GM23338 (cell line): ENCODE data around the gene CDHR5. TPM values are rescaled to one million over a fixed set of nuclear protein-coding genes. Genes with fewer than 3 reads are reported as not detected.

Experiments used
- ATAC-seq: fragments of 200-7000 bp; cut with Tn5 transposase; 3 replicates; pipeline ENCODE4 v1.9.1; 2020
- DNase-seq: peaks from one replicate; pipeline ENCODE4 v3.0.0-alpha.2; 2015; ENCODE audit warnings: low spot score
- H2AFZ ChIP-seq: fragments of 200-600 bp; sonication (generic); 2 replicates; pipeline ENCODE4 v1.8.0; 2016; ENCODE audit warnings: antibody characterized with exemption, mild to moderate bottlenecking, moderate library complexity
- H3F3A ChIP-seq: fragments of 200-600 bp; sonication (generic); replicated peaks from 2 replicates; pipeline ENCODE4 v1.8.0; 2017; ENCODE audit warnings: antibody characterized with exemption, mixed run types, low read depth
- H3K27ac ChIP-seq: fragments of 200-600 bp; sonication (generic); 2 replicates; pipeline ENCODE4 v1.6.1; 2016; ENCODE audit warnings: low read depth
- H3K27me3 ChIP-seq: fragments of 200-600 bp; sonication (generic); 2 replicates; pipeline ENCODE4 v1.8.0; 2016; ENCODE audit warnings: mild to moderate bottlenecking, mixed run types, moderate library complexity; ENCODE audit not compliant: insufficient read depth
- H3K36me3 ChIP-seq: fragments of 200-600 bp; sonication (generic); 2 replicates; pipeline ENCODE4 v1.8.0; 2016; ENCODE audit warnings: mild to moderate bottlenecking; ENCODE audit not compliant: insufficient read depth
- H3K4me1 ChIP-seq: fragments of 200-600 bp; sonication (generic); 2 replicates; pipeline ENCODE4 v1.8.0; 2016; ENCODE audit warnings: mild to moderate bottlenecking, moderate library complexity; ENCODE audit not compliant: insufficient read depth
- H3K4me2 ChIP-seq: fragments of 200-600 bp; sonication (generic); 2 replicates; pipeline ENCODE4 v1.7.1; 2017; ENCODE audit warnings: mixed run types
- H3K4me3 ChIP-seq: fragments of 200-600 bp; sonication (generic); 2 replicates; pipeline ENCODE4 v1.6.1; 2016; ENCODE audit warnings: mixed run types
- H3K79me2 ChIP-seq: fragments of 200-600 bp; sonication (generic); replicated peaks from 2 replicates; pipeline ENCODE4 v1.8.0; 2017; ENCODE audit warnings: mild to moderate bottlenecking; ENCODE audit not compliant: insufficient read depth
- H3K9me2 ChIP-seq: fragments of 200-600 bp; sonication (generic); 2 replicates; pipeline ENCODE4 v1.8.0; 2017; ENCODE audit not compliant: insufficient read depth
- H4K20me1 ChIP-seq: fragments of 200-600 bp; sonication (generic); replicated peaks from 2 replicates; pipeline ENCODE4 v1.8.0; 2017; ENCODE audit warnings: mild to moderate bottlenecking; ENCODE audit not compliant: insufficient read depth
- H3K27ac Mint-ChIP-seq: 2 replicates; pipeline ENCODE4 v1.8.0; 2020; ENCODE audit warnings: inconsistent platforms, mild to moderate bottlenecking, moderate library complexity, mixed read lengths
- H3K27me3 Mint-ChIP-seq: 3 replicates; pipeline ENCODE4 v1.8.0; 2022; ENCODE audit warnings: low read depth, mild to moderate bottlenecking, moderate library complexity, mixed read lengths, inconsistent platforms; ENCODE audit not compliant: insufficient read depth, poor library complexity
- H3K36me3 Mint-ChIP-seq: 3 replicates; pipeline ENCODE4 v1.8.0; 2021; ENCODE audit warnings: low read depth, mild to moderate bottlenecking, inconsistent platforms, moderate library complexity, mixed read lengths
- H3K4me1 Mint-ChIP-seq: 3 replicates; pipeline ENCODE4 v1.8.0; 2020; ENCODE audit warnings: mild to moderate bottlenecking, inconsistent platforms, mixed read lengths
- H3K4me3 Mint-ChIP-seq: 3 replicates; pipeline ENCODE4 v1.8.0; 2021; ENCODE audit warnings: moderate library complexity, mild to moderate bottlenecking, inconsistent platforms, mixed read lengths
- H3K9me3 Mint-ChIP-seq: 3 replicates; pipeline ENCODE4 v1.8.0; 2020; ENCODE audit warnings: moderate library complexity, mild to moderate bottlenecking, inconsistent platforms, mixed read lengths
- CREB1 ChIP-seq: fragments of 250-450 bp; sonication (Bioruptor Pico); IDR thresholded peaks from 2 replicates; pipeline ENCODE4 v1.5.0; 2020; ENCODE audit warnings: low read depth, mild to moderate bottlenecking, moderate library complexity
- EZH2 ChIP-seq: fragments of 200-600 bp; sonication (generic); IDR thresholded peaks from one replicate; pipeline ENCODE4 v1.8.0; 2017; ENCODE audit warnings: antibody characterized with exemption, mild to moderate bottlenecking, low read depth; ENCODE audit not compliant: unreplicated experiment
- EZH2phosphoT487 ChIP-seq: fragments of 200-600 bp; sonication (generic); IDR thresholded peaks from one replicate; pipeline ENCODE4 v1.8.1; 2018; ENCODE audit warnings: antibody characterized with exemption; ENCODE audit not compliant: unreplicated experiment
- JUNB ChIP-seq: IDR thresholded peaks from one replicate; pipeline ENCODE4 v1.6.1; 2016; ENCODE audit warnings: antibody characterized with exemption; ENCODE audit not compliant: unreplicated experiment
- NANOG ChIP-seq: IDR thresholded peaks from 2 replicates; pipeline ENCODE4 v1.6.1; 2016; ENCODE audit warnings: antibody characterized with exemption, borderline replicate concordance
- POLR2AphosphoS5 ChIP-seq: IDR thresholded peaks from 2 replicates; pipeline ENCODE4 v1.6.1; 2016; ENCODE audit warnings: antibody characterized with exemption, low read depth
- STAT1 ChIP-seq: IDR thresholded peaks from one replicate; pipeline ENCODE4 v1.6.1; 2016; ENCODE audit warnings: antibody characterized with exemption; ENCODE audit not compliant: unreplicated experiment
- ZNF114 ChIP-seq: fragments of 250-450 bp; sonication (Bioruptor Pico); IDR thresholded peaks from 2 replicates; pipeline ENCODE4 v1.5.0; 2020; ENCODE audit warnings: mild to moderate bottlenecking, moderate library complexity
- ZNF331 ChIP-seq: fragments of 250-450 bp; sonication (Bioruptor Pico); IDR thresholded peaks from 2 replicates; pipeline ENCODE4 v1.5.0; 2020; ENCODE audit warnings: low read depth, mild to moderate bottlenecking, moderate library complexity
- polyA plus RNA-seq: library from polyadenylated mRNA; unstranded; fragments of >200 nt; fragmentation: Nextera tagmentation; extraction: Ambion mirVana; gene quantifications from 2 replicates; pipeline ENCODE4 v1.2.1, GENCODE V29; 2016
- total RNA-seq: library from RNA; depleted of rRNA; stranded (reverse); fragments of >200 nt; shearing (Covaris generic); gene quantifications from 2 replicates; pipeline ENCODE4 v1.2.3, GENCODE V29; 2014
- TF ChIP-seq, protein P1 (sequence below): IDR thresholded peaks from one replicate; pipeline ENCODE4 v1.6.1; 2018; ENCODE audit warnings: antibody characterized with exemption; ENCODE audit not compliant: unreplicated experiment
- TF ChIP-seq, protein P2 (sequence below), 2 experiments: fragments of 200-600 bp in 1 of 2; sonication (generic) in 1 of 2; conservative IDR thresholded peaks; 2 replicates each; pipeline versions ENCODE4 v1.5.1 to v1.6.1; 2016 to 2017; ENCODE audit warnings: antibody characterized with exemption in 2 of 2, low read depth in 2 of 2, mild to moderate bottlenecking in 2 of 2, moderate library complexity in 1 of 2
- TF ChIP-seq, protein P3 (sequence below): IDR thresholded peaks from 2 replicates; pipeline ENCODE4 v1.6.1; 2016; ENCODE audit warnings: antibody characterized with exemption

CDHR5 gene
- total and polyA plus RNA-seq, 2 experiments from 2014 or later, result not detected

DNA sequence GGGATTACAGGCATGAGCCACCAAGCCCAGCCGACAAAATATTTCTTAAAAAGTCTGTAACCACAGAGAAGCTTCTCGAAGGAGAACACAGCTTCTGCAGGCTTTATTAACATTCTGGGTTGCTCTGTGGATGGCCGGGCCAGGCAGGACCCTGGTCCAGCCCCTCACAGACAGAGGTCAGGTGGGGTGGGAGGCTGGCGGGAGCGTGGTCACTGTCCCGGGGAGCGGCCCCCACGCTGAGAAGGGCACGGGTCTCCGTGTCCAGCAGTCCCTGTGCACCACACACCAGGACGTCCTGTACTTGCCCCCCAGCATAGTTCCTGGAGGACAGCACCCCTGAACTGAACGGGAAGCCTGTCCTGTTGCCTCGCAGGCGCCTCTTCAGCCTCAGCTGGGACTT lies 31.7 kb upstream of the CDHR5 start (continued):
- TF ChIP-seq JUNB, result no peak
- no peak for TF ChIP-seq NANOG
- TF ChIP-seq POLR2AphosphoS5, result no peak
- TF ChIP-seq ZNF114 (CRISPR knock-in tag), result no peak
- TF ChIP-seq, protein P1, sequence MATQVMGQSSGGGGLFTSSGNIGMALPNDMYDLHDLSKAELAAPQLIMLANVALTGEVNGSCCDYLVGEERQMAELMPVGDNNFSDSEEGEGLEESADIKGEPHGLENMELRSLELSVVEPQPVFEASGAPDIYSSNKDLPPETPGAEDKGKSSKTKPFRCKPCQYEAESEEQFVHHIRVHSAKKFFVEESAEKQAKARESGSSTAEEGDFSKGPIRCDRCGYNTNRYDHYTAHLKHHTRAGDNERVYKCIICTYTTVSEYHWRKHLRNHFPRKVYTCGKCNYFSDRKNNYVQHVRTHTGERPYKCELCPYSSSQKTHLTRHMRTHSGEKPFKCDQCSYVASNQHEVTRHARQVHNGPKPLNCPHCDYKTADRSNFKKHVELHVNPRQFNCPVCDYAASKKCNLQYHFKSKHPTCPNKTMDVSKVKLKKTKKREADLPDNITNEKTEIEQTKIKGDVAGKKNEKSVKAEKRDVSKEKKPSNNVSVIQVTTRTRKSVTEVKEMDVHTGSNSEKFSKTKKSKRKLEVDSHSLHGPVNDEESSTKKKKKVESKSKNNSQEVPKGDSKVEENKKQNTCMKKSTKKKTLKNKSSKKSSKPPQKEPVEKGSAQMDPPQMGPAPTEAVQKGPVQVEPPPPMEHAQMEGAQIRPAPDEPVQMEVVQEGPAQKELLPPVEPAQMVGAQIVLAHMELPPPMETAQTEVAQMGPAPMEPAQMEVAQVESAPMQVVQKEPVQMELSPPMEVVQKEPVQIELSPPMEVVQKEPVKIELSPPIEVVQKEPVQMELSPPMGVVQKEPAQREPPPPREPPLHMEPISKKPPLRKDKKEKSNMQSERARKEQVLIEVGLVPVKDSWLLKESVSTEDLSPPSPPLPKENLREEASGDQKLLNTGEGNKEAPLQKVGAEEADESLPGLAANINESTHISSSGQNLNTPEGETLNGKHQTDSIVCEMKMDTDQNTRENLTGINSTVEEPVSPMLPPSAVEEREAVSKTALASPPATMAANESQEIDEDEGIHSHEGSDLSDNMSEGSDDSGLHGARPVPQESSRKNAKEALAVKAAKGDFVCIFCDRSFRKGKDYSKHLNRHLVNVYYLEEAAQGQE, result no peak
- TF ChIP-seq EZH2, result no peak
- TF ChIP-seq, protein P2, sequence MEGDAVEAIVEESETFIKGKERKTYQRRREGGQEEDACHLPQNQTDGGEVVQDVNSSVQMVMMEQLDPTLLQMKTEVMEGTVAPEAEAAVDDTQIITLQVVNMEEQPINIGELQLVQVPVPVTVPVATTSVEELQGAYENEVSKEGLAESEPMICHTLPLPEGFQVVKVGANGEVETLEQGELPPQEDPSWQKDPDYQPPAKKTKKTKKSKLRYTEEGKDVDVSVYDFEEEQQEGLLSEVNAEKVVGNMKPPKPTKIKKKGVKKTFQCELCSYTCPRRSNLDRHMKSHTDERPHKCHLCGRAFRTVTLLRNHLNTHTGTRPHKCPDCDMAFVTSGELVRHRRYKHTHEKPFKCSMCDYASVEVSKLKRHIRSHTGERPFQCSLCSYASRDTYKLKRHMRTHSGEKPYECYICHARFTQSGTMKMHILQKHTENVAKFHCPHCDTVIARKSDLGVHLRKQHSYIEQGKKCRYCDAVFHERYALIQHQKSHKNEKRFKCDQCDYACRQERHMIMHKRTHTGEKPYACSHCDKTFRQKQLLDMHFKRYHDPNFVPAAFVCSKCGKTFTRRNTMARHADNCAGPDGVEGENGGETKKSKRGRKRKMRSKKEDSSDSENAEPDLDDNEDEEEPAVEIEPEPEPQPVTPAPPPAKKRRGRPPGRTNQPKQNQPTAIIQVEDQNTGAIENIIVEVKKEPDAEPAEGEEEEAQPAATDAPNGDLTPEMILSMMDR (conservative IDR thresholded peaks at IDR 0.05; ENCODE audit: low read depth in 2 of 2), result no peak
- TF ChIP-seq, protein P3, sequence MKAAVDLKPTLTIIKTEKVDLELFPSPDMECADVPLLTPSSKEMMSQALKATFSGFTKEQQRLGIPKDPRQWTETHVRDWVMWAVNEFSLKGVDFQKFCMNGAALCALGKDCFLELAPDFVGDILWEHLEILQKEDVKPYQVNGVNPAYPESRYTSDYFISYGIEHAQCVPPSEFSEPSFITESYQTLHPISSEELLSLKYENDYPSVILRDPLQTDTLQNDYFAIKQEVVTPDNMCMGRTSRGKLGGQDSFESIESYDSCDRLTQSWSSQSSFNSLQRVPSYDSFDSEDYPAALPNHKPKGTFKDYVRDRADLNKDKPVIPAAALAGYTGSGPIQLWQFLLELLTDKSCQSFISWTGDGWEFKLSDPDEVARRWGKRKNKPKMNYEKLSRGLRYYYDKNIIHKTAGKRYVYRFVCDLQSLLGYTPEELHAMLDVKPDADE, result no peak
- no peak for TF ChIP-seq EZH2phosphoT487

DNA sequence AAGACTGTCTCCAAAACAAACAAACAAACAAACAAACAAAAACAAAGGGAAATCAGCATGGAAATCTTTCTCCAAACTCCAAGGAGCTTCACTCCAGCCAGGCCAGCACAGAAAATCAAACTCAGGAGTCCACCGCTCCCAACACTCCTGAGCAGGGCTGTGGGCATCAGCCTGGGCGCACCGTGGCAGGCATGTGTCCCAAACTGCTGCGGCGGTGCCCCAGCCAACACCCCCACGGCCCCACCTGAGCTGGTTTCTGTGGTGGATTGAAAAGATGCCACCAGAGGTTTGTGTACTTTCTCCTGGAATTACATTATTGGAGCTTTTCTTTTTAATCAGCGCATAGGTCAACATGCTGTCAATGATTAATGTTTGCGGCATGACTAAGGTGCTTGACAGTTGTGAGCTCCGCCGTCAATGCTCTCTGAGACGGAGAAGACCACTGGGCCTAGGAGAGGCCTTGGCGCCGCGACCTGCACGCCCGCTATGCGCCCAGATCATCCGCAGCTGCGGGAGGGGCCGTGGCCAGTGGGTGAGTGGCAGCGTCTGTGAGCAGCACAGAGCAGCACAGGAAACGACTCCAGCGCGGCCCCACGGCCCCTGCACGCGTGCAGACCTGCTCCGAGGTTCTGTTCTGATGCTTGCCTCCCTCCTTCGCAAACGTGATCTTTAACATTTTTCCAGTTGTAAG lies 30.4 kb upstream of the CDHR5 start:
- Histone ChIP-seq H3K27me3 (no peaks in the 10 kb centered on the region), H3K36me3 (peaks cover 13% of the 10 kb centered on the region), H3K27ac (no peak overlapping the region), H3K4me1 (no peaks in the 10 kb centered on the region), H4K20me1 (peaks cover 6% of the 10 kb centered on the region; the same call in 1 of the 2 replicates), H3K9me2 (no peaks in the 10 kb centered on the region), H3K79me2 (no peaks in the 10 kb centered on the region), H3K4me2 (no peak overlapping the region), H3K4me3 (no peak overlapping the region), H3F3A (0 out of 2 replicates have a peak, but pooled peaks cover 6% of the 10 kb centered on the region), H2AFZ (no peak overlapping the region)
- no peak for ATAC-seq
- peaks cover 30% of the 10 kb centered on the region for H3K36me3 Mint-ChIP-seq
- H3K4me1 Mint-ChIP-seq, result no peaks in the 10 kb centered on the region
- H3K27me3 Mint-ChIP-seq, result peaks cover 12% of the 10 kb centered on the region
- H3K4me3 Mint-ChIP-seq, result no peak overlapping the region
- H3K9me3 Mint-ChIP-seq, result no peaks in the 10 kb centered on the region
- no peak for DNase-seq
- no peak overlapping the region for H3K27ac Mint-ChIP-seq
- no peak for TF ChIP-seq CREB1 (CRISPR knock-in tag)
- TF ChIP-seq, protein P2 (conservative IDR thresholded peaks at IDR 0.05; ENCODE audit: low read depth in 2 of 2), result no peak
- TF ChIP-seq, protein P1, result no peak
- TF ChIP-seq POLR2AphosphoS5, result no peak
- no peak for TF ChIP-seq EZH2phosphoT487
- TF ChIP-seq ZNF114 (CRISPR knock-in tag), result no peak
- TF ChIP-seq ZNF331 (CRISPR knock-in tag), result no peak
- no peak for TF ChIP-seq STAT1
- no peak for TF ChIP-seq EZH2
- TF ChIP-seq, protein P3, result no peak
- TF ChIP-seq NANOG, result no peak
- no peak for TF ChIP-seq JUNB
